Hindlimb muscle (tissue), 1 donor: ENCODE data around the gene NAP1L4. TPM values are rescaled to one million over a fixed set of nuclear protein-coding genes. Genes with fewer than 3 reads are reported as not detected.
"Not testable (repeated sequence)": the region's sequence is repeated elsewhere in the genome, so short reads cannot be mapped to it uniquely, and the experiment has no call there.

Experiments
- DNase-seq: peaks from one replicate; pipeline ENCODE4 v3.0.0-alpha.2; 2013
- polyA plus RNA-seq: library from polyadenylated mRNA; unstranded; fragments of 120-200 nt; gene quantifications from one replicate; pipeline ENCODE4 v1.2.1, GENCODE V29; 2013; ENCODE audit not compliant: insufficient read length

Gene NAP1L4
- polyA plus RNA-seq, 1 donor = 113 TPM

GRCh38 chr11:2955906-2956476, 36.1 kb downstream of the NAP1L4 start:
- DNase-seq = no peak

- DNase-seq = no peak
These were observed 37.9 kb downstream of the NAP1L4 start for GRCh38 chr11:2954263-2954662.

DNA sequence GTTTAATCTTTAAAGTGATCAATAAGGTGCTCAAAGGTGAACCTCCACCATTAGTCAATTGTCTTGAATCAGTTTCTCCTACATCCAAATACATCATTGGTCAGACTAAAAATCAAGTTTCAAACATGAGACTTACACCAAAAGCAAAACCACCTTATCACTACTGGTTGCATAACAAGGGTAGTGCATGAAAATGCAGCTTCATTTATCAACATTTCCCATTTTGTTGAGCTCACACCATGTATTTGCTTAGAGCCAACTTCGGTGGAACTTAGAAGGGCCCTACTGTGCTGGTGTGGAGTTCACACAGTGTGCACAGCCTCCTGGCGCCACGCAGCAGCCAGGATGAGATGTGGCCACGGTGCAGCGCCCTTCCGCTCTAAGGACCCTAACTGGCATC, 39.8 kb downstream of the NAP1L4 start:
- DNase-seq = no peak

DNA sequence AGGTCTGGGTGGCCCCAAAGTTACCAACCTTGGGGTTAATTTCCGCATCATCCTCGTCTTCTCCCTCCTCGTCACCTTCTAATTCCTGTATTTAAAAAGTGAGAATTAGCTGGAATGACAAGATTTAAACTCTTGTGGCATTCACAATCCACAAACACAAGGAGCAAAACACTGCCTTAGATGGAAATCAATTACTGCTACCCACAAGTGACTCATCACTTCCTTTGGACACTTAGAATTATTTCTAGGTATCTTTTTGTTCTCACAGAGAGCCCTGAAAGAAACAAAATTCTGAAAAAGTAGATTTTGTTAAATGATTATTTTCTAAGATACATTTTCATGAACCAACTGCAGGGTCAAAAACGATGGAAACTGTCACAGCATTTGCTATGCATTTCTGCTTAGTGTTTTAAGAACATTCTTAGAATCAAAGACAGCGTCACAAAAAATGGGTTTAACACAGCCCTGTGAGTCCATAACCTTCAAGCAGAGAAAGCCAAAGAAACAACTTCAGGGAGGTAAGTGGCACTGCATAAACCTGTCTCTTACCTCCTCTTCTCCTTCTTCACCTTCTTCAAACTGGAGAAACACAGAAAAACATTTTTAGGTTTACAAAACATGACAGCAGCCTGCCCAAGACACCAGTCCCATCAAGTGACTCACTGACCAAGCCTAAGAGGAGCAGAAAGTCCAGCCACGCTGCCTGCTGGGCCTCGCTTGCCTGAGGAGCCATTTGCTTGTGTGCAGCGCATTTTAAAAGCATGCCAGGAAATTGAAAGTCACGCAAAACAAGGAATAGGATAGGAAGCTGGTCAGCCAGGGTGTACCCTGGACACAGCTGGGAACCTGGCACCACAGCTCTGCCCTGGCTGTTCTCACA, 40.7 kb downstream of the NAP1L4 start:
- DNase-seq = no peak

- DNase-seq = no peak
These were observed 41.3 kb downstream of the NAP1L4 start for GRCh38 chr11:2950825-2951224.

DNA sequence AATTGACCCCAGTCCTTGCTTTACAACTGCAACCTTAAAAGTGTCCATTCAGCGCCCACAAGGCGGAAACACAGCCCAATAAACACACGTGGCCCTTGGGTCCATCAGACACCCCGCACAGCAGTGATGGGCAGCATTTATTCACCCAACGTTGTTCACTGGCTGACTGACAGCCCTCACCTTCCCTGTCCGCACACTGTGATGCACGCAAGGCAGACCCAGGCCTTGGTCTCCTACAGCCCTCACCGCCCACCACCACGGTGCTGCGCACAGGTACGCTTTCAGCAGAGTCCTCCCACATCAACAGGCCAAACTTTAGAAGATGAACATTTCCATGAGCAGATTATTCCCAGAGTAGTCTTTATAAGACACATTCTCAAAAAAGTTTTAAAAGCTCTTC, 42.2 kb downstream of the NAP1L4 start:
- DNase-seq = no peak

- DNase-seq = no peak
These were observed 44.4 kb downstream of the NAP1L4 start for GRCh38 chr11:2947744-2948143.

- no peak for DNase-seq
These were observed 46.3 kb downstream of the NAP1L4 start for GRCh38 chr11:2945757-2946287.

DNA sequence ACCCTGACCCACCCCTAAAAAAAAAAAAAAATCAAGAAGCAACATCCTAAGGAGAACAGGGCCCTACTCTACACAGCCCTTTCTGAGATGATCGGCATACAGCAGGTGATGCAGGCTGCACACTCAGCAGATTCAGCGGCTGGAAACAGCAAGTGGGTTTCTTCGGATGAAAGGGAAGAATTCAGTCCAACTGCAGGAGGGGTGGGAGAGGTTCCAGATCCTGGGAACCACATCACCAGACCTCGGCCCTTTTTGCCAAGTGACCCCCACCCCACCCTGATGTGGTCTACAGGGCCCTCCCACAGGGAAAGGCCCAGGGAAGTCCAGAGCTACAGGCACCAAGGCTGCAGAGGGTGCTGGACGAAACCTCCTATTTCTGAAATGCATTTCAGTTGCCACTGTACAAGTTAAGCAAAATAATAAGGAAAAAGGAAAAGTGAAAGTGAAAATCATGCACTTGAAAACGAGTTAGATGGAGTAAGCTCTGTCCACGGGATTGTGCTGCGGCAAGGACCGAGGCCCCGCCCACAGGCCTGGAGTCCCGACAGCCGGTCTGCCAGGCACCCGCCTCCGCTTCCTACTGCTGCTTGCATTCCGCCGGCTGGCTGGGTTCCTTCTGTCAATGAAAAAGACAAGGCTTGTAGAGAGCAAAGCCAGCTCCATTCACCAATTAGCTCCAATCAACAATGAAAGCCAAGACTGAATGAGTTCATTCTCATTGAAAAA, 46.9 kb downstream of the NAP1L4 start:
- peak; percentile 85 for DNase-seq

GRCh38 chr11:2944530-2944929, 47.6 kb downstream of the NAP1L4 start:
- DNase-seq = no peak

DNA sequence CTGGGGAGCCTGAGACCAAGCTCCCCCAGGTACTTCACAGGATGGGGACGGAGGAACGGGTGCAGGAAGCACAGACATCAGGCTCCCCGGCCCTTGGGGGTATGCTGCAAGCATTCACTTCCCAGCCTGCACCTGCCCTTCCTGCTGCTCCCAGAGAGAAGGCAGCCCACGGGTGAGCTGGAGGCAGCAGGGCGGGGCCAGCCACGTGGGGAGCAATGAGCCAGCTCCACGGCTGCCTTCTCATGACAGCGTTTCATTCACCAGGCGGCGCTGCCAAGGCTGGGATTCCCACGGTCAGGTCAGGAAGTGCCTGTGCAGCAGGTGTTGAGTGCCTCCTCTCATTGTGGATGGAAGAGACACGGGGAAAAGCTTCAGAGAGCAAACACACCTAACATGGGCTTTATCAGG, 48.4 kb downstream of the NAP1L4 start:
- DNase-seq = no peak

GRCh38 chr11:2942872-2943710, 49.0 kb downstream of the NAP1L4 start:
- DNase-seq = no peak

DNA sequence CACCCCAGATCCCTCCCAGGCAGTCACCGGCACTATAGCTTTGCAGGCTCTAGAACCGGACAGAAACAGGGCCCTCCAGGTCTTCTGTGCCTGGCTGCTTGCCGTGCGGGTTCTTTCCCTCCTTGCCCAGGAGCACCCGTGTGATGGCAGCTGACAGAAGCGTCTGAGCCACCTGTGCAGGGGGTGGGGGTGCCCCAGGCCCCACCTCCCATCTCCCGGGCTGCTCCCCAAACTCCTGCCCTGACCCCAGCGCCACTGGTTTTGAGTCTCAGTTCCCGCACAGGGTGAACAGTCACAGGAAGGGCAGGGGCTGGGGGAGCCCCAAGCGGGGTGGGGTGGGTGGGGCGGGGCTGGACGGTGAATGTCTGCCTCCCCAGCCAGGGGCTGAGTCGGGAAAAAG, 49.7 kb downstream of the NAP1L4 start:
- DNase-seq = no peak

DNA sequence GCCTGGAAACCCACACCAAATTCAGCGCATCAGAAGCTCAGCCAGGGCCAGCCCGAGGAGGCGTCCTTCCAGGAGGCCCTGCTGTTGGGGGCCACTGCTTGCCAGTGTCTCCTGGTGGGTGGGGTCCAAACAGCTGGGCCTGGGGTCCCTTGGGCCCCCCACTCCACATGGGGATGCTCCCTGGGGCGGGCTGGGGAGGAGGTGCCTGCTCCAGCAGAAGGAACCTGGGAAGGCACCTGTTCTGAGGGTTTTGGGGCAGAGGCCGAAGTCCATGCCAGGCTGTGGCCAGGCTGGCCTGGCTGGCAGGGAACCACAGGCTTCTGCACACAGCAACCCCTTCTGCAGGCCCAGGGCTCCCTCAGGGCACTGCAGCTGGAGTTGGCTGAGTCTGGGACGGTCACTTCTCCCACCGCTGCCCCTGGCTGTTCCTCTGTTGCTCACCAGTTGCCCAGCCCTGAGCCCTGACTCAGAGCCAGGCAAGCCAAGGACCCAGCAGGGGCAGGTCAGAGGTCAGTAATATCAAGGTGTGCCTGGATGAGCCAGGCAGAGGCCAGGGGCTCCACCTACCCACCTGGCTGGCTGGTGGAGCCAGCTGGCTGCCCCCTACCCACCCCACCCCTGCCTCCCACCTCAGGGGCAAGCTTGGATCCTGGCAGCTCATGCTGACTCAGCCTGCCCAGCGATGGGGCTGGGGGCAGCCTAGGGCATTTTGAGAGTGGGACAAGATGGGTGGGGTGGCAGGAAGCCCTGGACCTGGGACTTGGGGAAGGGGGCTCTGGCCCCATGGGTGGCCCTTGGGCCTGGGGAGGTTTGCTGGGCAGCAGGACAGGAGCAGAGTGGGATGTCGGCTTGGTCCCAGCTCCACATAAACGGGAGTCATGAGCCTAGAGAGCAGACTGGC, 51.0 kb downstream of the NAP1L4 start:
- DNase-seq = no peak

DNA sequence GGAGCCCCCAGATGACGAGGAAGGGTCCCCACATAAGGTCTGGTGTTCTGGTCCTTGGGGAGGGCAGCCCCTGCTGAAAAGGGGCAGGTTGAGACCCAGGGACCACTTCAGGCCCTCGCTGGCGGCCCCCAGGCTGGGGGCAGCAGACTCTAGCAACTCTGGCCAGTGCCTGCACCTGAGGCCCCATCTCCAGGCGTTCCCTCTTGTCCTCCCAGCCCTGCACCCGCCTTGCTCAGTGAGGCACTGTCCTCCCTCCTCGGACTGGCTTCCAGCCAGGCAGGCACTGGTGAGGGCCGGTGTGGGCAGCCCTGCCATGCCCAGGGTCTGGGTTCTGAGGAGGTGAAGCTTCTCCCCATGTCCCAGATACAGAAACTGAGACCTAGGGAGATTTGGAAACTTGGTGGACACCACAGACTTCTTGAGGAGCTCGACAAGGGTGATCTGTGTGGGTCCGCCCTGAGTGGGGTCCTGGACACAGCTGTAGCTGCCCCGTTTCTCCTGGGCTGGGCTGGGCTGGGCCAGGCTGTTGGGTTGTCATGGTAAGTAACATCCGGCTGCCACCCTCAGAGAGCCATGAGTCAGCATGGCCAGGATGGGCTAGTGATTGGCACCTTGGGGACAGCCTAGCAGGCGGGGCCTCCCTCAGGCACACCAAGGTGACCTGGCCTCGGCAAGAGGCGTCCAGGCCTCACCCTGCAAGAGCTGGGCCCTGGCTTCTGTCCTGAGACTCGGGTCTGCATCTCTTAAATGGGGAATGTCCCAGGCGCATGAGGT, 51.8 kb downstream of the NAP1L4 start:
- DNase-seq = no peak

GRCh38 chr11:2938458-2939418, 53.4 kb downstream of the NAP1L4 start:
- not testable (repeated sequence) for DNase-seq

DNA sequence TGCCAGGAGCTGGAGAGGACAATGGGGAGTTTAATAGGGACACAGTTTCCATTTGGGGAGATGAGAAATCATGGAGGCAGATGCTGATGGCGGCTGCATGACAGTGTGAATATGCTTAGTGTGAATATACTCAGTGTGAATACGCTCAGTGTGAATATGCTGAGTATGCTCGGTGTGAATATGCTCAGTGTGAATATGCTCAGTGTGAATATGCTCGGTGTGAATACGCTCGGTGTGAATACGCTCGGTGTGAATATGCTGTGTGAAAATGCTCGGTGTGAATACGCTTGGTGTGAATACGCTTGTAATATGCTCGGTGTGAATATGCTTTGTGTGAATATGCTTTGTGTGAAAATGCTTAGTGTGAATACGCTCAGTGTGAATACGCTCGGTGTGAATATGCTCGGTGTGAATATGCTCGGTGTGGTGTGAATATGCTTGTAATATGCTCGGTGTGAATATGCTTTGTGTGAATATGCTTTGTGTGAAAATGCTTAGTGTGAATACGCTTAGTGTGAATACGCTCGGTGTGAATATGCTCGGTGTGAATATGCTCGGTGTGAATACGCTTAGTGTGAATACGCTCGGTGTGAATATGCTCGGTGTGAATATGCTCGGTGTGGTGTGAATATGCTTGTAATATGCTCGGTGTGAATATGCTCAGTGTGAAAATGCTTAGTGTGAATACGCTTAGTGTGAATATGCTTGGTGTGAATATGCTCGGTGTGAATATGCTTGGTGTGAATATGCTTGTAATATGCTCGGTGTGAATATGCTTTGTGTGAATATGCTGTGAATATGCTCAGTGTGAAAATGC, 54.3 kb downstream of the NAP1L4 start:
- not testable (repeated sequence) for DNase-seq

DNA sequence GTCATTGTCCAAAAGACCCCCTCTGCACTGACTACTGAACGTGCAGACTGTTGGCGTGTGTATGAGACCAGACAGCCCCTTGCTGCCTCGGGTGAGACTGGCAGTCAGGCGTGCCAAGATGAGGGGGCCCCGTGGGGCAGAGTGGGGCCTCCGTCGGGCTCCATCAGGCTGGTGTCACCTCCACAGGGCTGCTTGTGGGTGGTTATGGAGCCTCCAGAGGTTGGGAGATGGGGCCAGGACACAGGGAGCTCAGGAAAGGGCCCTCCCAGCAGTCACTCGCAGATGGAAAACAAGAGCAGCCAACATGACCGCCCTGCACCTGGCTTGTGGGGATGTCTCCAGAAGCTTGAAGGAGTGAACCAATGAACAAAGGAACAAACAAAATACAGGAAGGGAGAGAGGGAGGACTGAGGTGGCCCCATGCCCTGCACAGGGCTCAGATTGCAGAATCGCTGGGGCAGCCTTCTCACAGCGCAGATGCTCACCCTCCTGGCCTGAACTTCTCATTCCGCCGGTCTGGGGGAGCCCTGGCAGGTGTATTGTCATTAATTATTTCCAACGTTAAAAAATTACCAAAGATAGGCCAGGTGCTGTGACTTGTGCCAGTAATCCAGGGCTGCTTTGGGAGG, 57.4 kb downstream of the NAP1L4 start:
- no peak for DNase-seq
